ENCODE data around the gene KRT73.

DNA sequence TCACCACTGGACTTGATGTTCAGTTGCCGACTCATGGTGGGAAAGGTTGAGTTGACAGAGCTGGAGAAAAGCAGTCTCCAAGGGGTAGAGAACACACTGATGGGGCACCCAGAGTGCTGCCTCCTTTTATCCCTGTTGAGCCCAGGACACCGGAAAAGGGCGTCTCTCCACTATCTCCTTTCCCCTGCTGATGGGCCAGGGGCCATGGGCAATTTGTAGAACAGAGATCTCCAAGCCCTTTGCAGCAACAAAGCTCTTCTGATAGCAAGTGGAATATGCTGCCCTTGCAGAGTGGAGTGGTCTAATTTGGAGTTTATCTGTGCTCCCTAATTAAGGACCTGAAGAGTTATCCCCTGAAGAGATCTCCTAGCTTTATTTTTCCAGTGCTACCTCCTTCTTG is 44.6 kb downstream of the KRT73 start, which contains the start of gene KRT74:
- TF ChIP-seq CEBPB (IDR thresholded peaks at IDR 0.05) (no peak), YY1 (IDR thresholded peaks at IDR 0.05; ENCODE audit: low read depth) (no peak), EGR1 (IDR thresholded peaks at IDR 0.05) (no peak), TAF1 (IDR thresholded peaks at IDR 0.05; ENCODE audit: low read depth) (no peak), RAD21 (IDR thresholded peaks at IDR 0.05; ENCODE audit: low read depth) (no peak), TEAD4 (IDR thresholded peaks at IDR 0.05) (no peak)

All from Ishikawa (cell line).